Measurements from ENCODE around the gene LDLRAD4. TPM values are rescaled to one million over a fixed set of nuclear protein-coding genes. Genes with fewer than 3 reads are reported as not detected.

The LDLRAD4 gene
- polyA plus RNA-seq, 12 donors: 9.1 to 19.0 (median 11.9) TPM; not detected in 1

DNA sequence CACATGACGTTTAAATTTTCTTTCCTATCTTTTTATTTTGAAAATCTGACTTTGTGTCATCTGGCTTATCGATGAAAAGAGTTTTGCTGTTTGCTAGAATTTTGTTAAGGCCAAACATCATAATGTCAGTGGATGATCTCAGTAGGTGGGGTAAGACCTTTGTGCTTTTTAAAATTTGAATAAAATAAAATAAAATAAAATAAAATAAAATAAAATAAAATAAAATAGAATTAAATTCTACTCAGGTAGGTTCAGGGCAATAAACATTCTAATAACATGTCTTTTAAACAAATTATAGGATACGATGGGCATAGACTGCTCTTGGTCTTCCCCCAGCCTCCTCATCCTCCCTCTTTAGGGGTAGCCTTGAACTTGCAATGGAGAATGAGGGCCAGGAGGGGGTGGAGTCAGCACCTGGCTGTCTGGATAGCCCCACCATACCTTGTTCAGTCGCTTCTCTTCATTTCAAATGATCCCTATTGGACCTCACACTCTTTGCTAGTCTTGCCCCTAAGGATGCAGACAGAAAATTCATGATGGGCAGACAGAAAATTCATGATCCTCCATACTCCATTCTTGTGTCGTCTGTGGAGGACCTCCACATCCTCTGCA lies 8.1 kb downstream of the LDLRAD4 start:
- no peak for DNase-seq

DNA sequence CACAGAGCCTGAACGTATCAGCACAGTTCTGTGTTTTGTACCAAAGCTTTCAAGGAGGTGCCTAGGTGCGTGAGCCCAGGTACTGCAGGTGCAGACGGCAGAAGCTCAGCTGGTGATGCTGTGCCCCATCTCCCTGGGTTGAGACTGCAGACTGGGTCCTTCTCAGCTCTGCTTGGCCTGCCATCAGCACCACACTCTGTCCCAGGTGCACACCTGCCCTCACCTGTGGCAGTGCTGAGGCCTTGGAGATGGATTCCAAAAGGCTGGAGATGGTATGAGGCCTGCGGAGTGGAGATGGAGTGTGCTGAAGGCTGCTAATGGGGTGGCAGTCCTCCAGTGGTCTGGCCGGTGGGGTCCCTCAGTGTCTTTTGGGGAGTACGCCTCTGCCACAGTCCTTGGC lies 9.3 kb downstream of the LDLRAD4 start:
- no peak for DNase-seq

DNA sequence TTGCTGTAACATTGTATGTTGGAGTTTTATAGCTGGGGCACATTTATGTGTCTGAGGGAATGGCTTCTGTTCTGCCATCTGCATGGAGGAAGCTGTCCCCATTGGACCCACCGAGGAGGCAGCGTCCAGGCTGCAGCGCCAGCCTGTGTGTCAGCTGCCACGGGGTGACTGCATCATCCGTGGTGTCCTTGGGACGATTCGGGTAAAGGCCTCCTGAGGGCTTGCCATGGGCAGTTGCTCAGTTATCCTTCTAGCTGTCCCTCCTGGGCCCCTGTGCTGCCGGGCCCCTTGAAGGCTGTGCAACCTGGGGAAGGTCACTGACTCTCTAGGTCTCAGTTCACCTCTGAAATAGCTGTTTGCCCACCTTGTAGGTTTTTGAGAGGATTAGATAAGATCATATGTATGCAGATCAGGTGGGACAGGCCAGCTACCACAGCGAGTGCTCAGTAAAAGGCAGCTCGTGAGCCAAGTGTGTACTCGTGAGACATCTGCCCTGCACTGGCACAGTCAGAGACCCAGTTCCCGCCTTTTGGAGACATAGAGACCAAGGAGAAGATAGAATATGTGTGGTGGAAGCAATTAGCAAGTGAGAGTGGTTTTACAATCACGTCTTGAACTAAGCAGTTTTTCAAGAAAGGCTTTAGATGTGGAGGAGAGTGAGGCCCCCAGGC lies 10.6 kb downstream of the LDLRAD4 start:
- no peak for DNase-seq

DNA sequence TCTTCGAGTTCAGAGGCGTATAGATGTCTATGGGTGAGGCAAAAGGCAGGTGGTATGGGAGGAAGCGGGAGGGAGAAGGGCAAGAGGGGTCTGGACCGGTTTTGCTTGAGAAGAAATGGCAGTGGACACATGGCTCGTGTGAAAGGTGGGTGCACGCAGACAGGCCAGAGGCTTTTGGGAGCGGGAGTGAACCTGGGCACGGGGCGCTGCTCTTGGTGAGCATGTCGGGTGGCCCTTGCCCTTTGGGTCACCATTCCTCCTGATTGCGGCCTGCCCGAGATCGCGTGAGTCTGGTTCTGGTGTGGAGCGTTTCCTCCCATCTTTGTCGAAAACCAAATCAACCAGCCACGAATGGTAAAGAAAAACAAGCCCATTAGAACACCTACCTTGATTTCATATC lies 12.6 kb downstream of the LDLRAD4 start:
- DNase-seq: no peak

DNA sequence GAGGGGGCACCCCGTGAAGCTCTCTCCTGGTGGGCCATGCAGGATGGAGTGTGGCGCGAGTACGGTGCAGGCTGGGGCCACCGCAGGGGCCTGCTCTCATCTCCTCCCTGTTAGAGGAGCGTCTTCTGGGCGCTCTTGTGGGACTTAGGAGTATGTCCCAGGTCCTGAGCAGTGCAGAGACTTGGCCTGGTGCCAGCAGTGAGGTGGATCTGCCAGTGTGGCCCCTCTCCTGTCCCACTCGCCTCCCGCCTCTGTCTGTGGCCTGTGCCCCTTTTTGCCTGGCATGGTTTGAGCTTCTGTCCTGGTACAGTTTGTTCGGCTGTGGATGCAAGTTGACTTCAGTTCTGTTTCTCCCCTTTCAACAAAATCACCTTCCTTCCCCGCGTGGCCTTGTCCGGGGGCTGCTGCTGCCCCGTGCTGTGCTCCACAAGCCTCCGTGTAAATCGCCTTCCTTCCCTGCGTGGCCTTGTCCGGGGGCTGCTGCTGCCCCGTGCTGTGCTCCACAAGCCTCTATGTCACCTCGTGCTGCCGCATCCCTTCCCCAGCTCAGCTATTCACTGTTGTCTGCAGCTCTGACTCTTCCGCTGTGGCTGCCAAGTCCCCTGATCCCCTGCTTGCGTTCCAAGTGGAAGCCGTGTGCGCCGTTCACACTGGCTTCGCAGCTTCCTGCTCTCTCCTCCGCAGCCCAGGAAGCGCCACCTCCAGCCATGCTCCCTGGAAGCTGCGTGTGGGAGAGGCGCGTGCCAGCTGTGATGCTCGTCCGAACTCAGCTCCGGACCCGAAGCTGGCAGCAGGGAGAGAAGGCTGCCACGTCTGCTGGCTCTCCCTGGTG lies 13.7 kb downstream of the LDLRAD4 start:
- DNase-seq: peak; percentile 84

DNA sequence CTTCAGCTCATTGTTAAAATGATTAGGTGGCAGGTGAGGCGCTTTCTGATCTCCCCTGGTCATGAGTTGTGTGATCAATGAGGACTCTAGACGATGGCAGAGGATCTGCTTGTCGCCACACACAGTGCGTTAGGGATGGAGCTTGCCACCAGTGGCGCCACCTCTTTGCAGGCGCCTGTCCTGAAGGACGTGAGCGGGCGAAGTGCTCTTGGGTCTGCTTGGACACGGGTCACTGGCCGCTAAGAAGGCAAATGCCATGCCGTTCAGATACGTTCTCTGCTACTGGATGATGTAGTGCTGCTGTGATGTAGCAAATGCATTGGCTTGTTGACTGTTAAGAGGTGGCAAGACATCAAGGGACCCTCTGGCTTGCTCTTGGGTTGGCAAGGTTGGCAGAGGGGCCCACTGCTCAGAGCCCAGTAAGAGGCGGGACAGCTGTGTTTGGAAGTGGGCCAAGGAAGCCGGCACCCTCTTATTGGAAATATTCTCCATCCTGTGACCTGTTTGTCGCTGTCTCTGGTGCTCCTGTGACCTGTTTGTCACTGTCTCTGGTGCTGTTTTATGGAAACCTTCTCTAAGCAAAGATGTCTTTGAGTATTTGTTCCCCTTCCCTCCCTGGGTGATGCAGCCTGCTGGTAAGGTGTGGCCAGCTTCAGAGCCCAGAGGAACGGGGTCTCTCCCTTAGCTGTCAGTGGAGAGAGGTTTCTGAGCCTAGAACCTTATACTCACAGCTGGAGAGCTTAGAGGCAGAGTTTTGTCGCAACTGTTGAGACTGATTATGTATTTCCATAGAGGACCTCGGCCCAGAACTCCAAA lies 14.6 kb downstream of the LDLRAD4 start:
- DNase-seq: no peak

DNA sequence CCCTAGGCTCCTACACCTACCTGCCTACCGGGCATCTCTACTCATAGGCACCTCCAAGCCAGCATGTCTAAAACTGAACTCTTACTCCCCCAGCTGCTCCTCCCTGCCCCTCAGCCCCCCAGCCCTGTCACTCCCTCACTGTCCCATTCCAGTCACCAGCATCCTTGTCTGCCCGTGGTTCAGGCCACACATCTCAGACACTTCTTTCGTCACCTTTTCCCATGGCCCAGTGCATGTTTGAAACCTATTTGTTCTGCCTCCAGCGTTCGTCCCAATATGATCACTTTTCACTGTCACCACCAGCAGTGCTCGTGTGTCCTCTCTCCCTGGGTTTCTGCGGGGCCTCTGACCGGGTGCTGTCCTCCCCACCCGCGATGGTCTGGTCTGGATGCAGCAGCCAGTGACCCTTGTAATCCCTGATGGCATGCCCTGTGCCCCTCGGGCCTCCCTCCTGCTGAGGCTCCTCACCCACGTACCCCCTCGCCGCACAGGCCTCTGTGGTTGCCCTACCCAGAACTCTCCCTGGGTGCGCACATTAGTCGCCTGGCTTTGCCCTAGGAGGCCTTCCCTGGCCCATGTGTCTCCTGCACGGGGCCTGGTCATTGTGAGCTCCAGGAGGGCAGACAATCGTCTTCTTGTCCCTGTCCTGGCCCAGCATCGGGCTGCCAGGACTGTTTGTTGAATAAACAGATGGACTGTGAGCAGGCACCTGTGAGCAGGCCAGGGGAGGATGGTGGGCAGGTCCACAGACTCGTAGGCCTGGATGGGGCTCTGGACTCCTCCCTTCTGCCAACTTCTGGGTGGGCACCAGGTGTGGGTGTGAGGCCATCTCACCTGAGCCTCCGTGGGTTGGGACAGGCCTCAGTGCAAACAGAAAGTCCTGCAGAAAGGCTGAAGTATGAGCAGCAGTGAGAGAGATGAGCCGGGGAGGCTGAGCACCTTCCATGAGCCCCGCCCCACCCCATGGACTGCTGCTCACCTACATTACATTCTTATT lies 15.5 kb downstream of the LDLRAD4 start:
- DNase-seq: no peak

DNA sequence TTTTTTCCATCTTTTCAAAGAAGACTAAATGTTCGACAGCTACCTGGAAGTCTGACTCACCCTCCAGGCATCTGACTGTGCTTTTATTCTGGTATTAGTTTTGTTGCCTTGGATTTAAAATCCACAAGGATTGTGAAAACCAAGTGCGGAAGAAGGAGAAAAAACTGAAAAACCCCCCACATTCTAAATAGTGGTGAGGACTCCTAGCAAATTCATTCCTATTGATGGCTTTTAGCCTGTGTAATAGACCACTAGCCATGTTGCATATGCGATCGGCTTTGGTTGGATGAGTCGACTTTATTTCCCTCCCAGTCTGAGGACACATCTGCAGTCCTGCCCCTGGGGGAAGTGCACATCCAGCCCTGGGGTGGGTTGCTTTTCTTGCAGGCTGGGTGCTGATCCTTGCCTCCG lies 16.9 kb downstream of the LDLRAD4 start:
- peak; percentile 50 for DNase-seq

DNA sequence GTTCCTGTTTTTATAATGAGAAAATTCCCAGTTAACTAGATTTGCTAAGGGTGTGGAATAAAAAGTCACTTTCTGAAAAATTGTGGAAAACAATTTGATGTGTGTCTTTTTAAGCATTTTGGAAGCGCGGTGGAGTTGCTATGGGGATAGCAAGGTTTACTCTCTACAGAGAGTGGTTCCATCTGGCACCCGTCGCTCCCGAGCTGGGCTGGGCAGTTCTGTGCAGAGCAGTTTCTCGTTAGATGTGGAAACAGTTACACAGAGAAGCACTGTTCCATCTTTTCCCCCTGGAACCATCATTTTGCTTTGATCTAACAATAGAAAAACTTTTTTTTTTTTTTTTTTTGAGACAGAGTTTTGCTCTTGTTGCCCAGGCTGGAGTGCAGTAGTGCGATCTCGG lies 17.4 kb downstream of the LDLRAD4 start:
- peak; percentile 91 for DNase-seq

DNA sequence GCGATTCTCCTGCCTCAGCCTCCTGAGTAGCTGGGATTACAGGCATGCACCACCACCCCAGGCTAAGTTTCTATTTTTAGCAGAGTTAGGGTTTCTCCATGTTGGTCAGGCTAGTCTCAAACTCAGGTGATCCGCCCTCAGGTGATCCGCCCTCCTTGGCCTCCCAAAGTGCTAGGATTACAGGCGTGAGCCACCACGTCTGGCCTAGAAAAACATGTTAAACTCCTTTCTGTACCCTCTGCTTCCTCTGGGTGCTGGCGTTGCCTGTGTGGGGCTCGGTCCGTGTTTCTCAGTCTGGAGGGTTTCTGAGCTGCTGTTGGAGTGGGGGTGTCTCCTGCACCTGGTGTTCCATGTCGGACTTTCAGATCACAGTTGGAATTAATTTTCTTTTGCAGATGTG lies 17.9 kb downstream of the LDLRAD4 start:
- no peak for DNase-seq

DNA sequence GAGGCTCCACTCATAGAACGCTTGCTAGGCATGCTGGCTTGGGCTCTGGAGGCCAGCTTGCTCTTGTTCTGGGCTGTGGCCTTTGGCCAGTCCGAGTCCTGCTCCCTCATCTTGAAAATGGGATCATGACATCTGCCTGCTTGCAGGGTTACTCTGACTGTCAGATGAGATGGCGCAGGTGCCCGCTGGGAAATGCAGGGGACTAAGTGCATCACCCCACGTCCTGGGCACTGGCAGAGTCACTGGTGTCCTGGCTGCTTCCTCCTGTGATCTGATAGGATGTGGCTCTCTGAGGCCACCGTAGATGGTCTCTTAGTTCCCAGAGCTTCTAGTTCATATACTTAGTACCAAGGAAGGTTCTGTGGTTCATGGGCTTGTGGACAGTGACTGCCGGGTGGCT lies 18.5 kb downstream of the LDLRAD4 start:
- no peak for DNase-seq

DNA sequence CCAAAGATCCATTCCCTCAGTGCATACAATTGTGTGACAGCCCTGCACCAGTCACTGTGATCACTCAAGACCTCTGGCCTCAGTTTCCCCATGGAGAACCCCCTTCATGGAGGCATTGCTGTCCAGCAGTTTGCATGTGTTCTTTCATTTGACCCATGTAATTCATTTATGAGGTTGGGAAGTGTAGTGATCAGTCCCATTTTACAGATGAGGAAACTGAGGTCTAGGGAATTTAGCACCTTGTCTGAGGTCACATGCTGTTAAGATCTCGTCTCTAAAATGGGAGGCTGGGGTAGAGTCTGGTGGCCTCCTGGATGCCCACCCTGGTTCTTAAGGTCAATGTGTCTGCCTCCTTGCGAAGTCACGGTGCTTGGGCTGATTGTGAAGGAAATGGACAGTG lies 19.1 kb downstream of the LDLRAD4 start:
- DNase-seq: no peak

DNA sequence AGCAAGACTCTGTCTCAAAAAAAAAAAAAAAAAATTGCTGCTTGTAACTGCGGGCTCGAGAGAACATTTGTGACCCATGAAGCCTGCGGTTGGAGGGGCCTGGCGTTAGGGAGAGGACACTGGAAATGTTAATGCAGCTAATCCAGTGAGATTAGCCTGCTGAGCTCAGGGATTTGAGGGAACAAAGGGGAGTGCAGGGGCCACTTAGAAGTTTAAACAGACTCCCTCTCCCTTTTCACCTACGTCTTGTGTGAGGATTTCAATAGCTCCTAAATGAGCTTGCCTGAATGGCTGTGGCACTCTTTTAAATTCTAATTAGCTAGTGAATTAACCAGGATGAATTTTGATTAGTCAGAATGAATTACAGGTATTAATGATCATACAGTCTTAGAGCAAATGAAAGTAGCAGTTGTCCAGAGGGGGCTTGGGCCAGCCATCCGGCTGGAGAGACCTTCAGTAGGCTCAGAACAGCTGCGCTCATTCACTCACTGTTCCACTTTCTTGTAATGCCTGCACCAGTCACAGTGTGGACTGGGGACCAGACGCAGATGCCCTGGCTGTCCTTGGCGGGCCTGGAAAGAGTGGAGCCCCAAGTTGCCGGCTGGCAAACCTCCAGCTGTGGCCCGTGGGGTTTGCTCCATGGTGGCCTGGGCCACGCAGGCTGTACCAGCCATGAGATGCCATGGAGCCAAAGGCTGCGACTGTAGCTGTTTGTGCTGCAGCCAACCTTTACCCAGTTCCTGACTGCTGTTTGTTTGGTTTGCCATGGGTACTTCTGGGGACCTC lies 20.8 kb downstream of the LDLRAD4 start:
- no peak for DNase-seq

DNA sequence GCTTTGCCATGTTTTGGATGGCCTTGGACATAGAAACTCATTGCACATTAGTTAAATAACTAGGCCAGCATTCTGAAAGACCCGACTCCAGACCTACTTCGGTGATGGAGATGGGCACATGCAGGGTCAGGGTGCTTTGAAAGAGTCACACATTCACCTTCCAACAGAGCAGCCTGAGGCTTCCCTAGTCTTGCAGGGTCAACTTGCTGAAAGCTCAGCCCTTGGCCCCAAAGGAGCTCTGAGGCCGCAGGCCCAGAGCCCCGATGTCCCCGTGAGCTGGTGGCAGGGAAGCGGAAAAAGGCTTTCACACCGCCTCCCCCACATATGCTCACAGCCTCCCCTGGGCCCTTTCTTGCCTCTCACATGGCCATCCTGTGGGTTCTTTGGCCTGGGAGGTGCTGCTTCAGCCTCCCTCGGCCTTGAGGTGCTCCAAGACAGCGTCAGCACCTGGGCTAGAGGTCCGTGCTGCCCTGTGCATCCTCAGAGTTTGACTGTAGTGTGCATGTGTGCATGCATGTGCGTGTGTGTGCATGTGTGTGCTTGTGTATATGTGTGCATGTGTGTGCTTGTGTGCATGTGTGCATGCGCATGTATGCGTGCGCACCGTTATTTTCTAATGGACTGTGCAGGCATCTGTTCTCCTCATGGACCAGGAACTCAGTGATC lies 21.6 kb downstream of the LDLRAD4 start:
- DNase-seq: no peak

DNA sequence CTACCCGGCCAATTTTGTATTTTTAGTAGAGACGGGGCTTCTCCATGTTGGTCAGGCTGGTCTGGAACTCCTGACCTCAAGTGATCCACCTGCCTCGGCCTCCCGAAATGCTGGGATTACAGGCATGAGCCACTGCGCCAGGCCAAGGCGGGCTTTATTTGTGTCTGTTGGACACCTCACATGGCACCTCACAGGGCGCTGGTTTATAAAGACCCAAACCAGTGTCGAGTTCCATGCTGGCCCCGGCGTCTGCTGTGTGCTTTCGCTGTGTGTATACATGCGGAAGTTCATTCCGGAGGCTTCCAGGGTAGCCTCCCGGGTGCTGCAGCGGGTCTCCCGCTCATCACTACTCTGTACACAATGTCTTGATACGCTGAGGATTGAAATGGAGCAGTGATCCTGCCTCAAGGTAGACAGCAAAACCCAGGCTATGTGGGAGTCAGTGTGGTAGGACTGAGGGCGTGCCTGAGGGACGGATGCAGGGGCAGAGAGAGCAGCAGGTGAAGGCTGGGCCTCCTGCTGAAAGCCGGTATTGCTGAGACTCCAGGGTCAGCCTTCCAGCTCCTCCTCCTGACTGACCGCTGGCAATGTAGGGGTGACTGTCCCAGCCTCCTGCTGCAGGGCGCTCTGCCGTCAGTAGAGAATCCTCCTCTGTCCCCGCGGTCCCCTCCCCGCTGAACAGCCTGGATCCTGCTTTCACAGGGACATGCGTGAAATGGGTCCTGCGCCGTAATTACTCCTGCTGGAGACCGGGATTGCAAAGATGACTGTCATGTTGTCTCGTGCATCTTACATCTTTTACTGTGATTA lies 22.7 kb downstream of the LDLRAD4 start:
- DNase-seq: no peak

DNA sequence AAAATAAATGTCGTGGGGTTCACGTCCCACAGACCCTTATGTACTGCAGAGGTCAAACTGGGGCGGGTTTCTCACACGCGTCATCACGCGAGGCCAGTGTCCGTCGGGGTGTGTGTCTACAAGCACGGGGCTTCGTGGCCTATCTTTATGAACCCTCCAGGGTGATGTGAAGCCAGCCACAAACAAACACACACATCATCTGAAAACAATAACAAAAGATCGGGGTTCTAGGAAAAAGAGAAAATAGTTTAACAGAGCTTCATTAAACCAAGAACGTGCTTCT lies 23.3 kb downstream of the LDLRAD4 start:
- DNase-seq: no peak

DNA sequence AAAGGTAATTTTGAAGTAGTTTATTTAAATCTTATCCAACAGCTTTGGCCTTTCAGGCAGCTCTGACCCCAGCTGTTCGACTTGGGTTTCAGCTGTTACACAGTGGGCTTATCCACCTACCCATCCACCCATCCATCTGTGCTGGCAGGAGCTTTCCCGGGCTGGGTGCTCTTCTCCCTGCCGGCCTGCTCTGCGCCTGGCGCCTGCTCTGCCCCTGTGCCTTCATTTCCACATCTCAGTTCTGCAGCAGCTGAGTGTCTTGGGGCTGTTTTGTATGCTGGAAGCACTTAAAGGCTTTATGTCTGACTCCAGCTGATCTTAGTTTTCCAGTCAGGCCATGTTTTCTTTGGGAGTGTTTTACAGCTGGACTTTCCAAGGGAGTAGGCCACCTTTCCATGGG lies 24.2 kb downstream of the LDLRAD4 start:
- DNase-seq: no peak

DNA sequence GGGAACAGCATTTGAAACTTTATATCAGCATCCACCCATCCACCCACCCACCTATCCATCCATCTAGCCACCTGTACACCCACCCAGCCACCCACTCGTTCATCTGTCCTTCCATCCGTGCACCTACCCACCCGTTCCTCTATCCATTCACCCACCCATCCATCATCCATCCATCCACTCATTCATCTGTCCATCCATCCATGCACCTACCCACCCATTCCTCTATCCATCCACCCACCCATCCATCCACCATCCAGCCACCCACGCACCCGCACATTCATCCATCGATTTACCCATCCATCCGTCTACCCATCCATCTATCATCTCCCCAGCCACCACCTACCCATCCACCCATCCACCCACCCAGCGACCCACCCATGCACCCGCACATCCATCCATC lies 24.8 kb downstream of the LDLRAD4 start:
- no peak for DNase-seq

DNA sequence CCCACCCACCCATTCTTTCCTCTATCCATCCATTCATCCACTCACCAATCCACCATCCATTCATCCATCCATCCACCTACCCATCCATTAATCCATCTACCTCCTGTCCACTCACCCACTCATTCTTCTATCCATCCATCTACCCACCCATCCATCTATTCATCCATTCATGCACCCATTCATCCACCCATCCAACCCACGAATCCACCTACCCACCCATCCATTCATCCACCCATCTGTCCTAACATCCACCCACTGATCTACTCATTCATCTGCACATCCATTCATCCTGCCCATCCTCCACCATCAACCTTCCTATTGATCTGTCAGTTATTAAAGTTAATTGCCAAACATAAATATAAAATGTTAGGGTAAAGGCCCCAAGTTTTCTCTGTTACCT lies 25.6 kb downstream of the LDLRAD4 start:
- no peak for DNase-seq

All from muscle of arm (tissue), 12 donors.